ENCODE results near the gene CREB3L1.

- TF ChIP-seq CTCF (IDR thresholded peaks at IDR 0.05) (no peak), POLR2A (IDR thresholded peaks at IDR 0.05; ENCODE audit: low read depth) (no peak), POLR2AphosphoS5 (IDR thresholded peaks at IDR 0.05) (no peak), EP300 (IDR thresholded peaks at IDR 0.05) (no peak)
Observed at GRCh38 chr11:46252373-46252914, 25.0 kb upstream of the CREB3L1 start.

Measured in esophagus muscularis mucosa (tissue), 4 donors.